OCI-LY3 (cell line): Measurements from ENCODE around the gene NANOS3.
A peak's percentile ranks its signal among the peaks of the same experiment; 100 is the strongest.

Source experiments
- EZH2phosphoT487 ChIP-seq: fragments of 200-600 bp; shearing (Covaris generic); IDR thresholded peaks from 2 replicates; pipeline ENCODE4 v1.6.1; 2018; ENCODE audit warnings: antibody characterized with exemption, mixed run types, low read depth
- TF ChIP-seq, protein P1 (sequence below): fragments of 200-600, 300-600 bp; sonication (generic); IDR thresholded peaks from 2 replicates; pipeline ENCODE4 v1.5.1; 2014; ENCODE audit warnings: antibody characterized with exemption, low read length, low read depth

- TF ChIP-seq, protein P1, sequence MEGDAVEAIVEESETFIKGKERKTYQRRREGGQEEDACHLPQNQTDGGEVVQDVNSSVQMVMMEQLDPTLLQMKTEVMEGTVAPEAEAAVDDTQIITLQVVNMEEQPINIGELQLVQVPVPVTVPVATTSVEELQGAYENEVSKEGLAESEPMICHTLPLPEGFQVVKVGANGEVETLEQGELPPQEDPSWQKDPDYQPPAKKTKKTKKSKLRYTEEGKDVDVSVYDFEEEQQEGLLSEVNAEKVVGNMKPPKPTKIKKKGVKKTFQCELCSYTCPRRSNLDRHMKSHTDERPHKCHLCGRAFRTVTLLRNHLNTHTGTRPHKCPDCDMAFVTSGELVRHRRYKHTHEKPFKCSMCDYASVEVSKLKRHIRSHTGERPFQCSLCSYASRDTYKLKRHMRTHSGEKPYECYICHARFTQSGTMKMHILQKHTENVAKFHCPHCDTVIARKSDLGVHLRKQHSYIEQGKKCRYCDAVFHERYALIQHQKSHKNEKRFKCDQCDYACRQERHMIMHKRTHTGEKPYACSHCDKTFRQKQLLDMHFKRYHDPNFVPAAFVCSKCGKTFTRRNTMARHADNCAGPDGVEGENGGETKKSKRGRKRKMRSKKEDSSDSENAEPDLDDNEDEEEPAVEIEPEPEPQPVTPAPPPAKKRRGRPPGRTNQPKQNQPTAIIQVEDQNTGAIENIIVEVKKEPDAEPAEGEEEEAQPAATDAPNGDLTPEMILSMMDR: peak; percentile 76
- no peak for TF ChIP-seq EZH2phosphoT487
Observed at GRCh38 chr19:13872695-13873389, 4.1 kb upstream of the NANOS3 start.
